ENCODE measurements around the gene ABCF1. TPM values are rescaled to one million over a fixed set of nuclear protein-coding genes. Genes with fewer than 3 reads are reported as not detected.
A peak's percentile ranks its signal among the peaks of the same experiment; 100 is the strongest.

ABCF1 gene
- polyA plus RNA-seq, 1 donor (not counting 4 experiments of a cell fraction or from before 2014, with no cell fraction given): 30.0 TPM

- H3K79me2 ChIP-seq (ENCODE audit: control insufficient read depth, insufficient read depth, low read length): no peaks in the 10 kb centered on the region
- FAIRE-seq (no peak), DNase-seq (ENCODE audit: low read depth, low spot score) (no peak)
These were observed 54.3 kb downstream of the ABCF1 start for GRCh38 chr6:30625511-30625910.

GRCh38 chr6:30626484-30627366, 55.5 kb downstream of the ABCF1 start, which contains the start of gene ATAT1:
TSS of gene ATAT1 (plus strand) at chr6:30626874.
- peak within 1 kb of the TSS; percentile 86 for H3K27ac ChIP-seq (ENCODE audit: control insufficient read depth, insufficient read depth, low read length)
- H3K79me2 ChIP-seq (ENCODE audit: control insufficient read depth, insufficient read depth, low read length): no peaks in the 10 kb centered on the region
- FAIRE-seq (no peak), DNase-seq (ENCODE audit: low read depth, low spot score) (no peak)
- TF ChIP-seq CTCF (optimal IDR thresholded peaks at IDR 0.05 in 1 of 3, IDR thresholded peaks at IDR 0.05 in 1 of 3, conservative IDR thresholded peaks at IDR 0.05 in 1 of 3; ENCODE audit: extremely low read depth in 1 of 3, insufficient read depth in 2 of 3, low read length in 3 of 3) (peak; percentile 41 to 49 (median 46)), EZH2 (IDR thresholded peaks at IDR 0.05; ENCODE audit: low read length) (no peak)
- peaks cover 12% of the 10 kb centered on the region for H3K4me1 ChIP-seq (ENCODE audit: control insufficient read depth, extremely low read depth, insufficient read depth, low read length)
- no peaks in the 10 kb centered on the region for H3K27me3 ChIP-seq (ENCODE audit: control insufficient read depth, extremely low read depth, insufficient read depth, low read length)
- H4K20me1 ChIP-seq (ENCODE audit: control insufficient read depth, extremely low read depth, insufficient read depth, low read length): no peaks in the 10 kb centered on the region
- H3K36me3 ChIP-seq (ENCODE audit: control insufficient read depth in 2 of 2, extremely low read depth in 1 of 2, insufficient read depth in 2 of 2, low read length in 2 of 2): peaks cover 17 to 21% of the 10 kb centered on the region in 2 experiments
- peak within 1 kb of the TSS; percentile 56 to 93 (median 92) for H3K4me3 ChIP-seq (ENCODE audit: control insufficient read depth in 2 of 3, extremely low read depth in 1 of 3, insufficient read depth in 2 of 3, low read depth in 1 of 3, low read length in 3 of 3)
- dilution Hi-C loops (cut with MboI; ENCODE audit: extremely low pct_ligation_motif_present, low sequenced_read_pairs): no loop called here
- peaks cover 4% of the 10 kb centered on the region for H3K9me1 ChIP-seq (ENCODE audit: control insufficient read depth, extremely low read depth, insufficient read depth, low read length)
- H3K9me3 ChIP-seq (ENCODE audit: control insufficient read depth, low read depth, low read length): no peaks in the 10 kb centered on the region
- peak within 1 kb of the TSS; percentile 91 for H3K9ac ChIP-seq (ENCODE audit: control insufficient read depth, extremely low read depth, insufficient read depth, low read length)
- peak within 1 kb of the TSS; percentile 88 for H2AFZ ChIP-seq (ENCODE audit: control insufficient read depth, low read length)
- peak within 1 kb of the TSS; percentile 100 for H3K4me2 ChIP-seq (ENCODE audit: control insufficient read depth, extremely low read depth, insufficient read depth, low read depth, low read length)

More at GRCh38 chr6:30625511-30625910, 54.3 kb downstream of the ABCF1 start:
- Histone ChIP-seq H3K4me1 (ENCODE audit: control insufficient read depth, extremely low read depth, insufficient read depth, low read length) (peaks cover 12% of the 10 kb centered on the region), H2AFZ (ENCODE audit: control insufficient read depth, low read length) (no peak overlapping the region), H3K36me3 (ENCODE audit: control insufficient read depth in 2 of 2, extremely low read depth in 1 of 2, insufficient read depth in 2 of 2, low read length in 2 of 2) (peaks cover 22 to 24% of the 10 kb centered on the region in 2 experiments), H3K4me2 (ENCODE audit: control insufficient read depth, extremely low read depth, insufficient read depth, low read depth, low read length) (no peak overlapping the region), H3K4me3 (ENCODE audit: control insufficient read depth in 2 of 3, extremely low read depth in 1 of 3, insufficient read depth in 2 of 3, low read depth in 1 of 3, low read length in 3 of 3) (no peak overlapping the region), H3K9me1 (ENCODE audit: control insufficient read depth, extremely low read depth, insufficient read depth, low read length) (peaks cover 4% of the 10 kb centered on the region), H3K9me3 (ENCODE audit: control insufficient read depth, low read depth, low read length) (no peaks in the 10 kb centered on the region), H3K27me3 (ENCODE audit: control insufficient read depth, extremely low read depth, insufficient read depth, low read length) (no peaks in the 10 kb centered on the region), H4K20me1 (ENCODE audit: control insufficient read depth, extremely low read depth, insufficient read depth, low read length) (no peaks in the 10 kb centered on the region), H3K9ac (ENCODE audit: control insufficient read depth, extremely low read depth, insufficient read depth, low read length) (no peak overlapping the region), H3K27ac (ENCODE audit: control insufficient read depth, insufficient read depth, low read length) (no peak overlapping the region)
- dilution Hi-C loops (cut with MboI; ENCODE audit: extremely low pct_ligation_motif_present, low sequenced_read_pairs): no loop called here
- TF ChIP-seq EZH2 (IDR thresholded peaks at IDR 0.05; ENCODE audit: low read length): no peak
